GM18873 (cell line): ENCODE results near the gene TRPV2.
"Not testable (repeated sequence)": the region's sequence is repeated elsewhere in the genome, so short reads cannot be mapped to it uniquely, and the experiment has no call there.

ENCODE experiments used
- ATAC-seq: cut with Tn5 transposase; IDR thresholded peaks from one replicate; pipeline ENCODE4 v1.9.1; 2021; ENCODE audit warnings: mild to moderate bottlenecking, moderate library complexity, moderate number of reproducible peaks; ENCODE audit not compliant: unreplicated experiment, low FRiP score

TRPV2 gene

GRCh38 chr17:16415031-16415924 is at the start of gene TRPV2:
TSS of gene TRPV2 (plus strand) at chr17:16415571. CDS start at chr17:16417669, 2,098 bp downstream.
- ATAC-seq = no peak

- ATAC-seq = no peak
Observed at GRCh38 chr17:16371742-16372141, 43.6 kb upstream of the TRPV2 start.

GRCh38 chr17:16374146-16374938 is 41.0 kb upstream of the TRPV2 start:
- ATAC-seq = no peak

- no peak for ATAC-seq
Observed at GRCh38 chr17:16377941-16378341, 37.4 kb upstream of the TRPV2 start.

- no peak for ATAC-seq
Observed at GRCh38 chr17:16378636-16379282, 36.6 kb upstream of the TRPV2 start.

GRCh38 chr17:16379654-16380053 is 35.7 kb upstream of the TRPV2 start:
- no peak for ATAC-seq

- peak; percentile 86 for ATAC-seq
Observed at GRCh38 chr17:16380640-16381495, 34.5 kb upstream of the TRPV2 start, which contains the start of gene UBB. TSS of gene UBB (plus strand) at chr17:16381091. CDS start at chr17:16381908, 817 bp downstream.

- peak; percentile 7 for ATAC-seq
Observed at GRCh38 chr17:16381496-16381820, 33.9 kb upstream of the TRPV2 start.

GRCh38 chr17:16383216-16383615 is 32.2 kb upstream of the TRPV2 start:
- no peak for ATAC-seq

GRCh38 chr17:16383772-16384287 is 31.5 kb upstream of the TRPV2 start:
- no peak for ATAC-seq

GRCh38 chr17:16384557-16384956 is 30.8 kb upstream of the TRPV2 start:
- no peak for ATAC-seq

- not testable (repeated sequence) for ATAC-seq
Observed at GRCh38 chr17:16386126-16386507, 29.3 kb upstream of the TRPV2 start.

GRCh38 chr17:16391451-16391850 is 23.9 kb upstream of the TRPV2 start:
- no peak for ATAC-seq

- not testable (repeated sequence) for ATAC-seq
Observed at GRCh38 chr17:16392491-16392890, 22.9 kb upstream of the TRPV2 start.

GRCh38 chr17:16395887-16396286 is 19.5 kb upstream of the TRPV2 start:
- not testable (repeated sequence) for ATAC-seq

- ATAC-seq = not testable (repeated sequence)
Observed at GRCh38 chr17:16396693-16397092, 18.7 kb upstream of the TRPV2 start.

GRCh38 chr17:16398270-16399267 is 16.8 kb upstream of the TRPV2 start:
- ATAC-seq = peak; percentile 75

- ATAC-seq = not testable (repeated sequence)
Observed at GRCh38 chr17:16403847-16404246, 11.5 kb upstream of the TRPV2 start.
